IPS DF 4.7 (cell line): ENCODE measurements around the gene ENTPD8.
A peak's percentile ranks its signal among the peaks of the same experiment; 100 is the strongest.
"Not testable (repeated sequence)": the region's sequence is repeated elsewhere in the genome, so short reads cannot be mapped to it uniquely, and the experiment has no call there.

ENCODE experiments used
- DNase-seq: peaks from one replicate; pipeline ENCODE4 v3.0.0-alpha.2; 2013; ENCODE audit warnings: low spot score; ENCODE audit errors: extremely low read depth

The ENTPD8 gene

GRCh38 chr9:137415451-137415850, 25.7 kb downstream of the ENTPD8 start:
- no peak for DNase-seq

GRCh38 chr9:137412431-137412830, 28.7 kb downstream of the ENTPD8 start:
- DNase-seq, result no peak

DNA sequence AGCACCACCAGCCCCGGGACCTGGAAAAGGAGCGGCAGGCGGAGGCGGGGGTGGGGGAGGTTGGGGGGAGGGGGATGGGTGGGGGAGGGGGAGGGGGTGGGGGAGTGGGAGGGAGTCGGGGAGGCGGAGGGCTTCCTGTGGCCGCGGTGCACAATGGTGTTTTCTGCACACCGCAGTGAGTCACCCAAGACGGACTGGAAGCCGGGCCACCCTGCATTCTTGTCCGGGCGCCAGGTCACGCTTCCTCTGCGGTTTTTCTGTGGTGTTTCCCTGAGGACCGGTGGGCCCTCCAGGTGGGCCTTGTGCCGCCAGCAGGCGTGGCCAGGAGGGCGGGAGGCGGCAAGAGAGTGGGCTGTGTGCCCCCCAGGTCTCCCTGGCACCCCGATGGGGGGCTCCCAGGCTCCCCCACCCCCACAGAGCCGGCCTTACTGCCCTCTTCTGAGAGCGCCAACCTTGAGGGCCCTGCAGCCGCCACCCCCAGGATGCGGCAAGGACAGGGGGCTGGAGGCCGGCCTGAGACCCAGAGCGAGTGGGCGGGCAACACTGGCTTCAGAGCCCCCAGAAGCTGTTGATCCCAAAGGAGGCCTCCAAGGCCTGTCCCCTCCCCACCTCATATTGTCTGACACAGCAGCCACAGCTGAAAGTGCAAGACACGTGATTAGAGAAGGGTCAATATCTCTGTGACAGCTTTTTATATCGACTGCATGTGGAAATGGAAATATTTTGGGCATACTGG, 29.3 kb downstream of the ENTPD8 start:
- no peak for DNase-seq

DNA sequence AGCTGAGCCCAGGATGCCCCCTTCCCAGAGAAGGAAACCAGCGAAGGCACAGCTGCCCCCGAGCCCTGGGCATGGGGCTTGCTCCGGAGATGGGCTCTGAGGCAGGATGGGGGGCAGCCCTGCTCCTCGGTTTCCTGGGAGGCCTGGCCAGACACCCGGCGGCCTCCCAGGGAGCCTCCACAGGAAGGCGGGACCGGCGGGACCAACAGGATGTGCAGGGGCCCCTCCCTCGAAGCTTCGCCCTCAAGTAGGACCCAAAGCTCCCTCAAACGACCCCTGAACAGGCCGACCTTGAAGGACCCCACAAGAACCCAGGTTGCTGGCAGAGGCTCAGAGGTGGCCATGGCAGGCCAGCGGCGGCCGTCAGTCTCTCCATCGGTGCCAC, 29.9 kb downstream of the ENTPD8 start:
- DNase-seq, result no peak

DNA sequence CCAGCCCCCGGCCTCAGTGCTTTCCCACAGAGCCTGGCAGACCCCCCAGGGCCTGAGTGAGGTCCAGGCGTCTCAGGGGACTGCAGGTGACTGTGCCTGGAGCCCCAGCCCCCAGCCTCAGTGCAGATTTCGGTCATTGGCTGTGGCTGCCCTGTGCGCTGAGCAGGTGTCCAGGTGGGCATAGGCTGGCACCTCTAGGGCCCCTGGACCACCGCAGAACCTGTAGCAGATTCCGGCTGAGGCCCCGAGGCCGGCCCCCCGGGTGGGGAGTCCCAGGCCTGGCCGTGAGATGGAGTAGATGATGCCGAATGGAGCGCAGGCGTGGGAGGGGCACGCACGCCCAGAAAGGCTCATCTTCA, 30.3 kb downstream of the ENTPD8 start:
- DNase-seq, result no peak

DNA sequence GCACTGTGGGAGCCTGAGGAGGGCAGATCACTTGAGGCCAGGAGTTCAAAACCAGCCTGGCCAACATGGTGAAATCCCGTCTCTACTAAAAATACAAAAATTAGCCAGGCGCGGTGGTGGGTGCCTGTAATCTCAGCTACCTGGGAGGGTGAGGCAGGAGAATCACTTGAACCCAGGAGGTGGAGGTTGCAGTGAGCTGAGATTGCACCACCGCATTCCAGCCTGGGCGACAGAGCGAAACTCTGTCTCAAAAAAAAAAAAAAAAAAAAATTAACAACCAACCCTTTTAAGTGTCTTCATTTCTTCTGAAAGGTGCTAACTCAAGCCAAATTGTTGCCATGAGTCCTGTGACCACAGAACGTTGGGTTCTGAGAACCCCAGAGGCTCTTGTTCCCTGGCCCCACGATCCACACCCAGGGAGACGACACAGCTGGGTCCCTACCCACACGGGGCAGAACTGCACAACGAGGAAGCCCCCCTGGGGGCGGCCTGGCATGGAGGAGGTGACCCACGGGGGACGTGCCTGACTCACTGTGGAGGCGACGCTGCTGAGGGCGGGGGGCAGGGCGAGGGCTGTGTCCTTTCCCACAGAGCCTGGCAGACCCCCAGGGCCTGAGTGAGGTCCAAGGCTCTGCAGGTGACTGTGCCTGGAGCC, 30.8 kb downstream of the ENTPD8 start:
- DNase-seq, result not testable (repeated sequence)

DNA sequence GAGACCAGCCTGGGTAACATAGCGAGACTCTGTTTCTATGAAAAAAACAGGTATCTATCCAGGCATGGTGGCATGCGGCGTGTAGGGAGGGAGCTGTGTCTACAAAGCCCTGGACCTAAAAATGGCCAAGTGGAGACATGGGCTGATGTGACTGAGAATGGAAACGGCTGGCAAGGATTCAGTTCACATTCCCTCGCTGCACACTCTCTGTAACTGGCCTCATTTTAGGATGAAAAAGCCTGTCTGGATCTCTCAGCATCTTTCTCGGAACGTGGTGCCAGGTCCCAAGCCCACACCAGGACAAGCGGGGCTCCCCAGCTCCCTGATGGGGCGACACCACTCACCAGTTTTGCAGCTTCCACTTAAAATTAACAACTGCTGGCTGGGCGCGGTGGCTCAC, 31.6 kb downstream of the ENTPD8 start:
- no peak for DNase-seq

- DNase-seq, result no peak
These were observed 32.3 kb downstream of the ENTPD8 start for GRCh38 chr9:137408651-137409405.

DNA sequence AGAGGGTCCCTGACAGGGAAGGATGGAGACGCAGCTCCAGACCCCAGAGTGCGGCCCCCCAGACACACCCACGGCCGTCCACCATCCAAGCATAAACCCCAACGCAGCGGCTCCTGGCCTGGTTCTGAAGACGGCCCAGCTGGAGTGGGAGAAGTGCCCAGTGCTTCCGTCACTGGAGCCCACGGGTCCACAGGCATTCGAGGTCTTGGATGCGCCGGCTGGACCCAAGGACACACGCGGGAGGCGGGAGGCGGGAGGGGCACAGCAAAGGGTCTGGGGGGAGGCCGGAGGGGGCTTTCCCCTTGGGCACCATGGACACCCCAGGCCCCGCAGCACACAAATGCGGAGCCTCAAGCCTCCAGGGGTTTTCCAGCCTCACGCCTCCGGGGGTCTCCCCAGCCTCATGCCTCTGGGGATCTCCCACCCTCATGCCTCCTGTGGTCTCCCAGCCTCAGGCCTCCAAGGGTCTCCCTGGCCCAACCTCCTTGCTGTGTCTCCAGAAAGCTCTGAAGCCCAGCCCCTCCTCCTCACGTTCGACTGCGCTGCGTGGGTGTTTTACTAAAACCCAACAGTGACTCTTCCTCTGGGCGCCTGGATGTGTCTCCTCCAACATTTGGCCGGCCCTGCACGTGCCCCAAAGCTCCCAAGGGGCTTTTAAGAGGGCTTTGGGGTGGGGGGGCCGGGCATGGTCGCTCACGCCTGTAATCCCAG, 33.4 kb downstream of the ENTPD8 start:
- no peak for DNase-seq

DNA sequence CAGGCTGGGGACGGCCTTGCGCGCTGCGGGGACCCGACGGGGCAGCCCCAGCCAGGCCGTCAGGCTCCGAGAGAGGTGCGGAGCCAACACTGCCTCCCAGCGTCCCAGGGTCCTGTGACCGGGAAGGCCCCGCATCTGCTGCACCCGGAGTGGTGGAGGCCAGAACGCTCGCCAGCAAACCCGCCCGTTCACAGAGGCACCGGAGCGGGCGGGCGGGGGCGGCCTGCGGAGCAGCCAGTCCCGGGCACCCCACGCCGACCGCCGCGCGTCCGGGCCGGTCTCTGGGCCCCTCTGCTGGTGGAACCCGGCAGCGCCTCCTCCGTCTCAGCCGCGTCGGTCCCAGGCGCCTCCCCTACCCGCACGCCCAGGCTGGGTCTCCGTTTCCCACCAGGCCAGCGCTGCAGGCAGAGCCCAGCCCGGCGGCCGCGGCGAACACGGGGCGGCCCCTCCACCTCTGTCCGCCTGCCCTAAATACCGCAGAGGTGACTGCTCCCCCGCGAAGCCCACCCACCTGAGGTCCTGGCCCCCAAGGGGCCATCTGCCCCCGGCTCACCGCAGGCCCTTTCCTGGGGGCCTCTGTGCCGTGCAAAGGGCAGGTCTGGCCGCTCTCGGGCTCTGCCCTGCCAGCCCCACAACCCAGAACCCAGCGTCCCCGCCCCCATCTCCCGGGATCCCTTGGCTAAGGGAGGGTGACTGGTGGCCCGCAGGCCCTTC, 34.1 kb downstream of the ENTPD8 start:
- DNase-seq, result peak; percentile 14

DNA sequence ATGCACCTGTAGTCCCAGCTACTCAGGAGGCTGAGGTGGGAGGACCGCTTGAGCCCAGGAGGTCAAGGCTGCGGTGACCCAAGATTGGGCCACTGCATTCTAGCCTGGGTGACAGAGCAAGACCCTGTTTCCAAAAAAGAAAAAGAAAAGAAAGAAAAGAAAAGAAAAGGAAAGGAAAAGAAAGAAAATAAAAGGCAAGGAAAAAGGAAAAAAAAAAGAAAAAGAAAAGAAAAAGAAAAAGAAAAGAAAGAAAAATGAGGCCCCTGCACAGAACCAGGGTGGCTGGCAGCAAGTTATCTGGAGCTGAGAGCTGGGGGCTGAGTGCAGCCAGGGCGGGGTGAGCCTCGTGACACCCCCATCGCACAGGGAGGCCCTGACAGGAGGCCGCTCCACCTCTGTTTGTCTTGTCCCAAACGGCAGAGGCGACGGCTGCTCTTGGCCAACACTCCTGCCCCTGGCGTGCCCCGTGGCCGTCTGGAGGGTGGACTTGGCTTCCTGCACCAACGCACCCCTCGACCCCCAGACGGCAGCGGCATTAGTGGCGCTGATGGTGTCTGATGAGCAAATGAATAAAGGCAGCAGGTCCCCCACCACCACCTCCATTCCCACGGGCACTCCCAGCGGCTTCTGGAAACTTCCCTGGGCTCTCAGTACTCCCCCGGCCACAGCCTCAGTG, 34.9 kb downstream of the ENTPD8 start:
- DNase-seq, result no peak

- no peak for DNase-seq
These were observed 35.5 kb downstream of the ENTPD8 start for GRCh38 chr9:137405677-137406081.

DNA sequence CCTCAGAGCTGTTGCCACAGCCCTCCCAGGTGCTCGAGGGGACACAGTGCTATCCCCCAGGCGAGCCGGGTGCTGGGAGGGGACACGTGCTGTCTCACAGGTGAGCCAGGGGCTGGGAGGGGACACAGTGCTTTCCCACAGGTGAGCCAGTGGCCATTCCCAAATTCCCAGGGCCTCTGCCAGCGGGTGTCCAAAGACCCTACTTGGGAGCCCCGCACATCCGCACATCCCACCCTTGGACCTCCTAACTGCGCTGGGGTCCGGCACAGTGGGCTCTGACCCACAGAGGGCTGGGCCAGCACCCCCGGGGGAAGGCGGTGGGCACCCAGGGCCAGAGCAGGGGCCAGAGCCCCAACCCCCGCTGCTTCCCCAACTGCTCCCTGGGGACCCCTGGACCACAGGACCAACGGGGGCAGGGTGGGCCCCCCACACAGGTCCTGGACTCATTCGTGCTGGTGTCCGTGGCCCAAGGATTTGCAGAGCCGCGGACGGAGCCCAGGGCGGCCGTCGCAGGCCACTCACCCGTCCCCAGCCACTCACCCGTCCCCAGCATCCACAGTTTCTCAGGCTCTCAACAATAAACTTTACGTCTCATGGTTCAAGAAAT, 36.1 kb downstream of the ENTPD8 start:
- DNase-seq, result no peak

DNA sequence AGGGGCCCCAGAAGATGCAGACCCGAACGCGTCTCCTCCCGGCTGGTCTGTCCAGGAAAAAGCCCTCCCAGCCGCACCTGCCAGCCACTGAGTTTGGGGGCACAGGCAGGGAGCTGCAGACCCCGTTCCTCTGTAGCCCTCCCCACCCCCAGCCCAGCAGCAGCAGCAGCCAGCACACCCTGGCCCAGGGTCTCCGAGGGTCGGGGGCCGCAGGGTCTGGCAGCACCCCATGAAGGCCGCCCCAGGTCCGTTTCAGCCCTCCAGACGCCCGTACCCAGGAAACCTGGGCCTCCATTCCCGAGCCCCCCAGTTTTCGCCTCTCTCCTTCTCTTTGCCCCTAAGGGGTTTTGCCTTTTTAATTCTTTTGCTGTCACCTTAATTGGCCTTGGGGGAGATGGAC, 37.9 kb downstream of the ENTPD8 start:
- no peak for DNase-seq

DNA sequence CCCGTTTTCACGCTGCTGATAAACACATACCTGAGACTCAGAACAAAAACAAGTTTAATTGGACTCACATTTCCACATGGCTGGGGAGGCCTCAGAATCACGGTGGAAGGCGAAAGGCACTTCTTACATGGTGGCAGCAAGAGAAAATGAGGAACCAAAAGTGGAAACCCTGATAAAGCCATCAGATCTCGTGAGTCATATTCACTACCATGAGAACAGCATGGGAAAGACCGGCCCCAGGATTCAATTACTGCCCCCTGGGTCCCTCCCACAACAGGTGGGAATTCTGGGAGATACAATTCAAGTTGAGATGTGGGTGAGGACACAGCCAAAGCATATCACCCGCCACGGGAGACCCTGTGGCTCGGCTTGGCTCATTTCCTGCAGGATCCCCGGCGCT, 38.4 kb downstream of the ENTPD8 start:
- no peak for DNase-seq

DNA sequence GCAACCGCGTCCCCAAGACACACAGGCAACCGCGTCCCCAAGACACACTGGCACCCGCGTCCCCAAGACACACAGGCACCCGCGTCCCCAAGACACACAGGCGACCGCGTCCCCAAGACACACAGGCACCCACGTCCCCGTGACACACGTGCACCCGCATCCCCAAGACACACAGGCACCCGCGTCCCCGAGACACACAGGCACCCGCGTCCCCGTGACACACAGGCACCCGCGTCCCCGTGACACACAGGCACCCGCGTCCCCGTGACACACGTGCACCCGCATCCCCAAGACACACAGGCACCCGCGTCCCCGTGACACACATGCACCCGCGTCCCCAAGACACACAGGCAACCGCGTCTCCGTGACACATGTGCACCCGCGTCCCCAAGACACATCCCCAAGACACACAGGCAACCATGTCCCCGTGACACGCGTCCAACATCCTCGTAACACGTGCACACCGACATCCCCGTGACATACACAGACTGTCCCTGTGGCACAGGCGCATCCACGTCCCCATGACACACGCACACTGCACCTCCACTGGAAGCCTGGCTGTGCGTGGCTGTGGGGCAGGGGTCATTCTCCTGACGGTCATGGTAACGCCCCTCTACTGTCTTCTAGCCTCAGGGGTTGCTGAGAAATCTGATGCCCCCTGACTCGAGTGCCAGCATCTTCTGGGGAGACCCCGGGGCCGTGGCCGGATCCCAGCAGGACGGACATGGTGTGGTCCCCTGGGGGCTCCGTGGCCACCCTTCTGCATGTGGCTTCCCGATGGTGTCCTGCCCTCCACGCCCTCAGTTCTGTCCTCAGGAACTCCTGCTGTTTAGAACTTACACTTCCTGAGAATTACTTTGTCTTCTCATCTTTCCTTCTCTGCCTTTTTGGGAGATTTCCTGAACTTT, 42.3 kb downstream of the ENTPD8 start:
- no peak for DNase-seq

DNA sequence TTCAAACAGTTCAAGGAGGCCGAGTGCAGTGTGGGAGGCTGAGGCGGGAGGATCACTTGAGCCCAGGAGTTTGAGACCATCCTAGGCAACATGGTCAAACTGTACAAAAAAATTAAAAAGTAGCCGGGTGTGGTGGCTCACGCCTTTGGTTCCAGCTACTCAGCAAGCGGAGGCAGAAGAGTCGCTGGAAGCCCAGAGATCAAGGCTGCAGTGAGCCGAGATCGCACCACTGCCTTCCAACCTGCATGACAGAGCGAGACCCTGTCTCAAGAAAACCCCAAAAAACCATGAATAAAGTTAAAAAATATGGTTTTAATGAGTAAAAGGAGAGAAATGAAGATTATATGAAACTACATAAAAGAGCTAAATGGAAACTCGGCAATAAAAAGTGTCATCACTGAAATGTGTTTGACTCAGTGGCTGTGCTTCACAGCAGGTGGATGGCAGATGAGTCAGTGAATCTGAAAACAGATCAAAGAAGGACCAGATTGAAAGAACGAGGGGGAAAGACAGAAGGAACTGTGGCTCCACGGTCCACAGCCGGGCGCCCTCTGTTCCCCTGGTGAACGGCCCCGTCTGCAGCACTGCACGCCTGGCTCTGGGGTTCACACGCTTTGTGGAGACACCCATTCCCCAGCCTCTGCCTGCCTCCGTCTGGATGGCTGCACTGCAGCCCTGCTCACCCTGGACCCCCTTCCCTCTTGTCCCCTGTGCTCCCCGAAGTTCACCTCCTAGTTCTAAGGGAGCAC, 43.3 kb downstream of the ENTPD8 start:
- DNase-seq, result no peak

- no peak for DNase-seq
These were observed 44.4 kb downstream of the ENTPD8 start for GRCh38 chr9:137396634-137397367.
